SU-DHL-6 (cell line): ENCODE measurements around the gene ACRV1.

Experiments
- H2AFZ ChIP-seq: fragments of 200-600 bp; sonication (generic); 2 replicates; pipeline ENCODE4 v1.6.1; 2014; ENCODE audit warnings: low read depth, mild to moderate bottlenecking, moderate library complexity, mixed read lengths, antibody characterized with exemption, low read length; ENCODE audit not compliant: severe bottlenecking
- H3F3A ChIP-seq: fragments of 200-600 bp; shearing (Covaris generic); 2 replicates; pipeline ENCODE4 v1.6.0; 2016; ENCODE audit warnings: antibody characterized with exemption, mild to moderate bottlenecking; ENCODE audit not compliant: insufficient read depth
- H3K27ac ChIP-seq: fragments of 200-600 bp; sonication (generic); 2 replicates; pipeline ENCODE4 v1.5.1; 2016; ENCODE audit warnings: low read depth, mild to moderate bottlenecking, low read length, moderate library complexity, mixed read lengths
- H3K27me3 ChIP-seq: fragments of 200-600 bp; sonication (generic), shearing (Covaris generic); 2 replicates; pipeline ENCODE4 v1.6.0; 2014; ENCODE audit warnings: mild to moderate bottlenecking, low read length
- H3K36me3 ChIP-seq: fragments of 200-600 bp; sonication (generic); 2 replicates; pipeline ENCODE4 v1.6.1; 2014; ENCODE audit warnings: mild to moderate bottlenecking, low read length, mixed read lengths
- H3K4me2 ChIP-seq: fragments of 300-600, 200-600 bp; shearing (Covaris generic), sonication (generic); 2 replicates; pipeline ENCODE4 v1.6.0; 2014; ENCODE audit warnings: low read length, low read depth, mild to moderate bottlenecking; ENCODE audit not compliant: poor library complexity, severe bottlenecking
- H3K4me3 ChIP-seq: fragments of 200-600 bp; sonication (generic); 2 replicates; pipeline ENCODE4 v1.5.1; 2014; ENCODE audit warnings: antibody characterized with exemption, low read length, mild to moderate bottlenecking, mixed read lengths; ENCODE audit not compliant: insufficient read depth, poor library complexity, severe bottlenecking
- H3K79me2 ChIP-seq: fragments of 200-600 bp; sonication (generic); 2 replicates; pipeline ENCODE4 v1.6.1; 2014; ENCODE audit warnings: mild to moderate bottlenecking, low read length, moderate library complexity; ENCODE audit not compliant: insufficient read depth
- H3K9ac ChIP-seq: fragments of 200-600 bp; sonication (generic); 2 replicates; pipeline ENCODE4 v1.7.0; 2014; ENCODE audit warnings: mild to moderate bottlenecking, low read length
- H3K9me2 ChIP-seq: fragments of 200-600 bp; sonication (generic); replicated peaks from 2 replicates; pipeline ENCODE4 v1.6.1; 2014; ENCODE audit warnings: low read length; ENCODE audit not compliant: insufficient read depth
- H3K9me3 ChIP-seq: fragments of 200-600 bp; sonication (generic); 2 replicates; pipeline ENCODE4 v1.6.1; 2014; ENCODE audit warnings: low read length, mixed read lengths; ENCODE audit not compliant: insufficient read depth
- H4K20me1 ChIP-seq: fragments of 200-600 bp; sonication (generic); 2 replicates; pipeline ENCODE4 v1.6.1; 2014; ENCODE audit warnings: low read depth, mild to moderate bottlenecking, antibody characterized with exemption, low read length, moderate library complexity, mixed read lengths
- CTCF ChIP-seq: fragments of 200-600 bp; sonication (generic); IDR thresholded peaks from one replicate; pipeline ENCODE4 v1.5.1; 2017; ENCODE audit warnings: antibody characterized with exemption, mild to moderate bottlenecking, low read length, moderate library complexity; ENCODE audit not compliant: insufficient read depth, poor library complexity, severe bottlenecking
- EZH2phosphoT487 ChIP-seq: fragments of 200-600 bp; sonication (generic), shearing (Covaris generic); conservative IDR thresholded peaks from 2 replicates; pipeline ENCODE4 v1.6.1; 2018; ENCODE audit warnings: mild to moderate bottlenecking, antibody characterized with exemption, low read length, moderate library complexity, mixed read lengths

Gene ACRV1

GRCh38 chr11:125667151-125667550, 13.5 kb downstream of the ACRV1 start:
- Histone ChIP-seq H3K9ac (no peak overlapping the region), H3K27me3 (no peaks in the 10 kb centered on the region), H4K20me1 (no peaks in the 10 kb centered on the region), H3K36me3 (no peaks in the 10 kb centered on the region; the same call in 1 of the 2 replicates), H3K4me2 (no peak overlapping the region), H3K4me3 (no peak overlapping the region), H3K79me2 (no peaks in the 10 kb centered on the region; the same call in 1 of the 2 replicates), H3K27ac (no peak overlapping the region), H3K9me3 (no peaks in the 10 kb centered on the region), H3K9me2 (no peaks in the 10 kb centered on the region), H2AFZ (no peak overlapping the region), H3F3A (no peaks in the 10 kb centered on the region; the same call in 1 of the 2 replicates)
- TF ChIP-seq EZH2phosphoT487 (no peak), CTCF (no peak)

- no peaks in the 10 kb centered on the region for H3K27me3 ChIP-seq
- no peaks in the 10 kb centered on the region for H4K20me1 ChIP-seq
- H3K9me2 ChIP-seq = no peaks in the 10 kb centered on the region
- no peaks in the 10 kb centered on the region for H3K9me3 ChIP-seq
- H3K4me3 ChIP-seq = no peak overlapping the region
- H3K9ac ChIP-seq = no peak overlapping the region
- H3K4me2 ChIP-seq = no peak overlapping the region
- TF ChIP-seq EZH2phosphoT487 = no peak
- TF ChIP-seq CTCF = no peak
- H3F3A ChIP-seq = no peaks in the 10 kb centered on the region
- H2AFZ ChIP-seq = no peak overlapping the region
- H3K27ac ChIP-seq = no peak overlapping the region
- no peaks in the 10 kb centered on the region; the same call in 1 of the 2 replicates for H3K79me2 ChIP-seq
- no peaks in the 10 kb centered on the region; the same call in 1 of the 2 replicates for H3K36me3 ChIP-seq
Observed at GRCh38 chr11:125663910-125664309, 16.7 kb downstream of the ACRV1 start.

- peaks cover 2% of the 10 kb centered on the region; the same call in 1 of the 2 replicates for H3K36me3 ChIP-seq
- TF ChIP-seq EZH2phosphoT487 = no peak
- TF ChIP-seq CTCF = no peak
- no peak overlapping the region for H3K4me2 ChIP-seq
- no peak overlapping the region for H2AFZ ChIP-seq
- H3F3A ChIP-seq = no peaks in the 10 kb centered on the region
- no peaks in the 10 kb centered on the region for H3K27me3 ChIP-seq
- no peak overlapping the region for H3K4me3 ChIP-seq
- no peak overlapping the region for H3K9ac ChIP-seq
- H3K27ac ChIP-seq = no peak overlapping the region
- no peaks in the 10 kb centered on the region for H3K9me3 ChIP-seq
- no peaks in the 10 kb centered on the region for H3K9me2 ChIP-seq
- no peaks in the 10 kb centered on the region; the same call in 1 of the 2 replicates for H3K79me2 ChIP-seq
- H4K20me1 ChIP-seq = no peaks in the 10 kb centered on the region
Observed at GRCh38 chr11:125662689-125663088, 18.0 kb downstream of the ACRV1 start.
